PC-9 (cell line): ENCODE results near the gene ADAMTSL1.

ENCODE experiments used
- CTCF ChIP-seq: fragments of 200-600 bp; sonication (generic); conservative IDR thresholded peaks from 2 replicates; pipeline ENCODE4 v1.6.1; 2017; ENCODE audit warnings: mixed run types, antibody characterized with exemption, mild to moderate bottlenecking, moderate library complexity
- EZH2 ChIP-seq: fragments of 200-600 bp; sonication (generic); IDR thresholded peaks from 2 replicates; pipeline ENCODE4 v1.8.0; 2017; ENCODE audit warnings: antibody characterized with exemption, low read depth

- TF ChIP-seq CTCF (no peak), EZH2 (no peak)
Observed at GRCh38 chr9:18437315-18438201, 36.4 kb upstream of the ADAMTSL1 start.
